HG03045 (cell line): Measurements from ENCODE around the gene SGMS1.
A peak's percentile ranks its signal among the peaks of the same experiment; 100 is the strongest.

Source experiments
- ATAC-seq: cut with Tn5 transposase; IDR thresholded peaks from one replicate; pipeline ENCODE4 v1.9.1; 2021; ENCODE audit warnings: mild to moderate bottlenecking, moderate library complexity; ENCODE audit not compliant: unreplicated experiment

Gene SGMS1

GRCh38 chr10:50406457-50407070 lies 217.2 kb downstream of the SGMS1 start:
- ATAC-seq = no peak

DNA sequence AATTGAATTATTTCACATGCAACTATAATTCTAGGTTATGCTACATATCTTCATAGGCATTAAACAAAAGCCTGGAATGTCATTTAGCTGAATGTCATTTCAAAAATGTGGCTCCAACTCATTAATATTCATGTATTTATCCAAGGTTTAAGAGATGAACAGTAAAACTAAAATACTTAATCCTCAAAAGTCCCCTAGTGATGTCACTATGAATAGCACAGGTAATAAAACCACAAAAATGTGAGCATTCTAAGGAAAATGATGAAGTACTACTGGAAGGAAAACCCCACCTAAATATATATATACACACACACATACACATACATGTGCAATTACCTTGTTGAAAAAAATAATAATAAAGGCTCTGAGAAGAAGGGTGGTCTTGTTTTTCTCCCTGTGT lies 218.0 kb downstream of the SGMS1 start:
- no peak for ATAC-seq

- no peak for ATAC-seq
Measured at GRCh38 chr10:50404021-50404773, 219.6 kb downstream of the SGMS1 start.

DNA sequence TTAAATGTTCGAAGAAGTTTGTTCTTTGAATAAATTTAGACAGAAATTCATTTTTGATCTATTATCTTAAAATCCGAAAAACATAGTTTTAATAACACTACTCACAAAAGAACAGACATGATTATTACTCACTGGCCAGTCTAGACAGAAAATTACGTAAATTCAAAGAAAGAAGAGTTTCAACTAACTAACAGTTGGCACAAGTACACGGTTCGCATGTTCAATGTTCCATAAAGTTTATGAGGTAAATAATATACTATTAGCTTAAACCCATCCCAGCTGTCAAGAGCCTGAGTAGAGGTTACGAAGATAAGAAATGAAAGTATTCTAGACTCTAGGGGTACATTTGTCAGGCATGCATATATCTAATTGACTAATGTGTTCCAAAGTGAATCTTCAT lies 220.7 kb downstream of the SGMS1 start:
- ATAC-seq = no peak

DNA sequence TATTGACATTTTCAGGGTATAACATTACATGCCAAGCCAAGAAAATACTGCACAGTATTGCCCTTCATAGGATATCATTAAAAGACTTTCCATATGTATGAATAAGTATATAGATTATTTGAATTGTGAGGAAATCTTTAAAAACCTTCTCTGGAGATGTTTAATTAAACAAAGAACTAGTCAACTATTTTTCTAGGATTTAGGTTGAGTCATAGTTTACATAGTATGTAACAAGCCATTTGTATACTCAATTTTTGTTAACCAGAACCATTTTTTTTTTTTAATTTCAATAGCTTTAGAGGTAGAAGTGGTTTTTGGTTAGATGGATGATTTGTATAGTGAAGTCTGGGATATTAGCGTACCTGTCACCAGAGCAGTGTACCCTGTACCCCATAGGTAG lies 221.3 kb downstream of the SGMS1 start:
- ATAC-seq = no peak

- no peak for ATAC-seq
Measured at GRCh38 chr10:50400694-50401093, 223.1 kb downstream of the SGMS1 start.

DNA sequence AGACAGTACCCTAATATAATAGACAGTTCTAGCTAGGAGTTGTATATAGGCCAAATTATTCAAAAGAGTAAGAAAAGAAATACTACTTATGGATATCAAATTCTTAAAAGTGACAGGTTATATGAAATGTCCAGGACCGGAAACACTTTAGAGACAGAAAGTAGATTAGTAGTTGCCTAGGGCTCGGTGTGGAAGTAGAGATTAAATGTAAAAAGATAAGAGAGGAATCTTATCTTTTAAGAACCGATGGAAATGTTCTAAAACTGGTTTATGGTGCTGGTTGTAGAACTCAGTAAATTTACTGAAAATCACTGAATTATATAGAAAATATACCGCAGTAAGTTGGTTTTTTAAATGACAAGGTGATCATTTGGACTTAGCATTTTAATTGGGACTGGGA lies 224.9 kb downstream of the SGMS1 start:
- ATAC-seq = no peak

DNA sequence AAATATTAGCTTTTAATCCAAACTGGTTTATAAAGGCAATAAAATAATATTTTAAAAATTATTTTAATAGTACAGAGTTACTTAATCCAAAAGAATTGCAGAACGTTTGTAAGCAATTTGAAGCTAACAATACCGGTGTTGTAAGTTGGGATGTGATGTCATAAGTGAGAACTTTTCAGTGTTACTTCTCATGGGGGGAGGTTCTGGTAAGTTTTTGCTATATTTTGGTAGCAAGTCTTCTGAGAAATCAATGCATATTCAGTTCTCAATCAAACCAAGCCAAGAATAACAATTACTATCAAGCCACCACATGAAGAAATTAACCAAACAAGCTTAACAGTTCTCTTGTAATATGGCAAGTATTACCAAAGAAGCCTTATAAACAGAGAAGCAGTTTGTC lies 225.4 kb downstream of the SGMS1 start:
- ATAC-seq = no peak

GRCh38 chr10:50397312-50398140 lies 226.2 kb downstream of the SGMS1 start:
- ATAC-seq = peak; percentile 37

GRCh38 chr10:50396491-50397311 lies 227.1 kb downstream of the SGMS1 start:
- ATAC-seq = peak; percentile 62

DNA sequence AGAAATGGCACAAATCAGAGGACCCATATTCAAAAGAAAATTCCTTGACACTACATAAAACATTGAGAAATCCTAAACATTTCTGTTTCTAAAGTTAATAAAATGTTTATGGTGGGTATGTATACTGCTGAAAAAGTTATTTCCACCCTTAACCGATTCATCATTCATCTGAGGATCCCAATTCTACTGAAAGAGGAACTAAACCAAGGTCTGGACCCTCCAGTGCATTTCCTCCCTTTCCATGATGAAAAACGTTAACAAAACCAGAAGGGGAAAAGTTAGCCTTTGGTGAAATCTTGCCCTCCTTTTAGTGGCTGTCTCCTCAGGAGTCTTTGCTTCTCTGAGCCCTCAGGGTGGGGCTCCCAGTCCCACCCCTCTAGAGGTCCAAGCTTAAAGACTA lies 227.9 kb downstream of the SGMS1 start:
- ATAC-seq = no peak

DNA sequence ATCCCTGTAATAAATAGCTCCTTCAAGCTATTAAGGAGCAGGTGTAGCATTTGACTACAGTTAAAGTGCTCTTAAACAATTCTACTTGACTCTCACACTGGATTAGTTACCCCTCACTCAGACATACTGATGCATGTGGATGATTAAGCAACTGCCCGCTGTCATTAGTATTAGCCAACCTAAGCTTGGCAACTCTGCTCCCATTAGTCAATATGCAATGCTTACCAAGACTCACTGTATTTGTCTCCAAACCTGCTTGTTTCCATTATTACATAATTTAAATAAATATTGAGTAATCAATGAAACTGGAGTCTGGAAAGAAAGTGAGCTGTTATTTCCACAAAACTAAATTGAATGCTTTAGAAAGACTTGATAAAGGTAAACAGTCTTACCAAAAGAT lies 228.5 kb downstream of the SGMS1 start:
- no peak for ATAC-seq

GRCh38 chr10:50394832-50395231 lies 228.9 kb downstream of the SGMS1 start:
- no peak for ATAC-seq

GRCh38 chr10:50393784-50394467 lies 229.8 kb downstream of the SGMS1 start:
- ATAC-seq = no peak

GRCh38 chr10:50392966-50393718 lies 230.6 kb downstream of the SGMS1 start:
- no peak for ATAC-seq

DNA sequence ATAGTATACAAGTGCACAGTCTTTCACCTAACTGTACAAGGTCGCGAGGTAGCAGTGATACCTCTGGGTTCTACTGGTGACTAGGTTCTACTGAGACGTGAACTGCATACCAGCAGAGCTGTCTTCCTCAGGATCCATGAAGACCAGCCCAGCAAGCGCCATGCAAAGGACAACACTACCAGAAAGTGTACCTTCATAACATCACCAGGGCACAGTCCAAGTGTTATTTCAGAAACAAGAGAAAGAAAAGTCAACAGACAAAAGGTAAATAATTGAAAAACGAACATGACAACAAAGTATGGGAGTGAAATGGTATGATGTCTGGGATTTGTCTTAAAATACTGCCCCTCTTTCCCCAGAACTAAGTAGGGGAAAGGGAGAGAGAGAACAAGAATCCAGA lies 231.3 kb downstream of the SGMS1 start:
- ATAC-seq = no peak

- ATAC-seq = no peak
Measured at GRCh38 chr10:50390302-50390701, 233.5 kb downstream of the SGMS1 start.

DNA sequence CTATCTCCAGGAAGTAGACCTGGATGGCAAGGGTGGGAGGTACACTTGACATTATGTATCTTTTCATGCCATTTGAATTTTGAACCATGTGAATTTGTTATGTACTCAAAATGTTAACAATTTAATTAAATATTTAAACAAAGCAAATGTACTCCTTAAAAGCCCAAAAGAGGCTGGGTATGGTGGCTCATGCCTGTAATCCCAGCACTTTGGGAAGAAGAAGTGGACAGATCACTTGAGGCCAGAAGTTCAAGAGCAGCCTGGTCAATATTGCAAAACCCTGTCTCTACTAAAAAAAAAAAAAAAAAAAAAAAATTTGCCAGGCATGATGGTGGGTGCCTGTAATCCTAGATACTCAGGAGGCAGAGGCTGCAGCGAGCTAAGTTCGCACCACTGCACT lies 235.6 kb downstream of the SGMS1 start:
- no peak for ATAC-seq

DNA sequence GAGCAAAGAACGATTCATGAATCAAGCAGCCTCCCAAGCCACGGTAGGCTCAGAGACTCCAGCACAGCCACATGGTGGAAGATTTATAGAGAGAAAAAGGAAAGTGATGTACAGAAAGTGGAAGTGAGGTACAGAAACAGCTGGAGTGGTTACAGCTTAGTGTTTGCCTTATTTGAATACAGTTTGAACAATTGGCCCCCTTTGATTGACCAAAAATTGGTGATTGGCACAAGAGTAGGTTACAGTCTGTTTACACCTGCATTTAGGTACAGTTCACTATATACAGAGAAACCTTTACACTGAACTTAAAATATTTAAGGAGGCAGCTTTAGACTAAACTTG lies 236.1 kb downstream of the SGMS1 start:
- peak; percentile 51 for ATAC-seq
